Stimulated activated CD4-positive, alpha-beta T cell treated with anti-CD3 and anti-CD28 coated beads, TNF-alpha, amount 100 ng/mL, for 24 hours (primary cell): ENCODE results near the gene MRPL1.
"Not testable (repeated sequence)": the region's sequence is repeated elsewhere in the genome, so short reads cannot be mapped to it uniquely, and the experiment has no call there.

ENCODE experiments used
- DNase-seq, 3 experiments: peaks; one replicate each; pipeline ENCODE4 v3.0.0-alpha.2; 2020; ENCODE audit warnings: low read depth in 3 of 3

MRPL1 gene

DNA sequence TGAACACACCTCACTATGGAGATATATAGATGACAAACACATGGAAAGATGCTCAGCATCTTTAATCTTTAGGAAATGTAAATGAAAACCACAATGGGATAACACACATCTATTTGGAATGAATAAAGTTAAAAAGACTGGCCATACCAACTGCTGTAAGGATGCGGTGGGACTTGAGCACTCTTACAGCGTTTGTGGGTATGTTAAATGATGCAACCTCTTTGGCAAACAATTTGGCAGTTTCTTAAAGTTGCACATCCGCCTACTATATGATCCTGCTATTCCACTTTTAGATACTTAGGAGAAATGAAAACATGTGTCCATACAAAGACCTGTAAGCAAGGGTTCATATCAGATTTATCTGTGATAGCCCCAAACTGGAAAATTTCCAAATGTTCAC lies 50.7 kb downstream of the MRPL1 start:
- no peak for DNase-seq

DNA sequence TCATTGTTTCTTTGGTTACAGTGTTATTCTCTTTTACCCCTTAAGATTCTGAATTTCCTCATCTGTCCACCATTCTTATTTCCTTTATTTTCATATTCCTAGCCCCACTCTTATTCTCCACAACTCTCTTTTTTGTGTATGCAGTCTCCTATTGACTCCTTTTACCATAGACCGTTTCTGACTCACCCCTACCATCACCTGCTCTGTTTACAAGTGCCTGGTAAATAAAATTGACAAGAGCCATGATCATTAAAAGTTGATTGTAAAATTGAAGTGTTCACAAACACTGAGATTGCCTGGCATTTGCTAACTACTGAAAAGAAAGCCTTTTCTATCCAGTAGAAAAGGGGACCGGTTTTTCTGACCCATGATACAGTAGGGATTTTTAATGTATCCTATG lies 54.4 kb downstream of the MRPL1 start:
- DNase-seq, result no peak

DNA sequence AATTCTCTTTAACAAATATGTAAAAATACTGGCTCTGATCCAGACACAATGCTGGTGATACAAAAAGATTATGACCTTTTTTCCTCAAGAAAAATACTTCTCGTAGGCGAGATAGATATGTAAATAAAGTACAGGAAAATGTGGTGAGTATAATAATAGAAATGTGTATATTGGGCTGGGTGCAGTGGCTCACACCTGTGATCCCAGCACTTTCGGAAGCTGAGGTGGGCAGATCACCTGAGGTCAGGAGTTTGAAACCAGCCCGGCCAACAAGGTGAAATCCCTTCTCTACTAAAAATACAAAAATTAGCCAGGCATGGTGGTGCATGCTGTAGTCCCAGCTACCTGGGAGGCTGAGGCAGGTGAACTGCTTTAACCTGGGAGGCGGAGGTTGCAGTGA lies 55.0 kb downstream of the MRPL1 start:
- no peak for DNase-seq

DNA sequence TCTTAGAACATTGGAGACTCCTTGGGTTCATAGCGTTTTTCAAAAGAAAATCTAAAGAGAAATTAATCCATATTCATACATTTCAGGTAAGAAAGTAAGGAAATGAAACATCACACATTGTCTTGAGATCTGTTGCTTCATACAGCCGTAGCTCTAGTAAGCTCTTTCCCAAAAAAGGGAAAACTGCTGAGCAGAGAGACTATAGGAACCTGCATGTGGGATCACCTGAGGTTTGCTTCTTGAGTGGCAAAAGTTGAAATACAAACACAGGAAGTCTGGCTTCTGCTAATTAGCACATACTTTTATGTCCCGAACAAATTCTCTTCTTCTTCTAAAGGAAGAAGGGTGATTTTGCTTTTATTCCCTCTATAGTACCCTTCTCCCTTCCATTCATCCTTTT lies 57.7 kb downstream of the MRPL1 start:
- no peak for DNase-seq

DNA sequence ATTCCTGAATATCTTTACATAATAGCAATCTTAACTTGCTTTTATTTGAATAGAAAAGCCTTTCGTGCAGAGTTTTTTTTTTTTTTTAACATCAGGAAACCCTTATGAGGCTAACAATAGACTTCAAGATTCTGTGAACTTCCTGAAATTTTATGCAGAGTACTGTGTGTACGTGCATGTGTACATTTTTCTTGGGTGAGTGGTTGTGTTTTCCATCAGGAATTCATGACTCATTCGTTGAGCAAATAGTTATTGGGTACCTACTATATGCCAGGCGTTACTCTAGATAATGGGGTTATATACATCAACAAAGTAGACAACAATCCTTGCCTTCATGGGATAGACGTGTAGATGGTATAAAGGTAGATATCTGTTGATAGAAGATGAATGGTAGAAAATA lies 59.1 kb downstream of the MRPL1 start:
- DNase-seq, result no peak

DNA sequence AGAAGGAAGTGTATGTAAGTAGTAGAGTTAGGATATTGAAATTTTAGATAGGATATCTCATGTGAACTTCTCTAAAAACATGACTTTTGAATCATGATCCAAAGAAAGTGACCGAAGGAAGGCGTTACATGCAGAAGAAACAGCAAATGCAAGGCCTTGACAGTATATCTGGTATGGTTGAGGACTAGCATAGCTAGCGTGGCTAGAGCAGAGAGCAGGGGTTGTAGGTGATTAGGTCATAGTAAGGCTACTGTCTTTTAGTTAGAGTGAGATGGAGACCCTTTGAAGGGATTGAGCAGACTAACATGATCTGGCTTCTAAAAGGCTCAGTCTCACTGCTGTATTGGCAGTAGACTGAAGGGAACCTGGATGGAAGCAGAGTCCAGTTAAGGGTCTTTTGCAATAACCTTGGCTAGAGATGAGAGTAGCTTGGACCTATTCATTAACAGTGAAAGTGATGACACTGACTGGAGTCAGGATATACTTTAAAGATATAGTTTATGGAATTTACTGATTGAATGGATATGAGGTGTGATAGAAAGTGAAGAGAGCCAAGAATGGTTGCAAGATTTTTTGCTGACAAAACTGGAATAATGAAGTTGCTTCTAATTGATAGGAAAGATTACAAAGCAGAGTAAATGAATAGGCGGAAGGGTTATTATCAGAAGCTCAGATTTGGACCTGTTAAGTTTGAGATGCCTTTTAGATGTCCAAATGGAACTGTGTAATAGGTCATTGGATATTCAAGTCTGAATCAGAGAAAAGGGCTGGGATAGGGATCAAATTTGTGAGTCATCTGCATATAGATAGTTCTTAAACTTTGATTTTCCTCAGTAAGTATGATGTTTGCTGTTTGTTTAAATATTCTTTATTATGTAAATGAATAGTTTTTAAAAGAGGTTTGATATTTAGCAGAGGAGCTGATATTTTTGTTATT lies 59.8 kb downstream of the MRPL1 start:
- no peak for DNase-seq

DNA sequence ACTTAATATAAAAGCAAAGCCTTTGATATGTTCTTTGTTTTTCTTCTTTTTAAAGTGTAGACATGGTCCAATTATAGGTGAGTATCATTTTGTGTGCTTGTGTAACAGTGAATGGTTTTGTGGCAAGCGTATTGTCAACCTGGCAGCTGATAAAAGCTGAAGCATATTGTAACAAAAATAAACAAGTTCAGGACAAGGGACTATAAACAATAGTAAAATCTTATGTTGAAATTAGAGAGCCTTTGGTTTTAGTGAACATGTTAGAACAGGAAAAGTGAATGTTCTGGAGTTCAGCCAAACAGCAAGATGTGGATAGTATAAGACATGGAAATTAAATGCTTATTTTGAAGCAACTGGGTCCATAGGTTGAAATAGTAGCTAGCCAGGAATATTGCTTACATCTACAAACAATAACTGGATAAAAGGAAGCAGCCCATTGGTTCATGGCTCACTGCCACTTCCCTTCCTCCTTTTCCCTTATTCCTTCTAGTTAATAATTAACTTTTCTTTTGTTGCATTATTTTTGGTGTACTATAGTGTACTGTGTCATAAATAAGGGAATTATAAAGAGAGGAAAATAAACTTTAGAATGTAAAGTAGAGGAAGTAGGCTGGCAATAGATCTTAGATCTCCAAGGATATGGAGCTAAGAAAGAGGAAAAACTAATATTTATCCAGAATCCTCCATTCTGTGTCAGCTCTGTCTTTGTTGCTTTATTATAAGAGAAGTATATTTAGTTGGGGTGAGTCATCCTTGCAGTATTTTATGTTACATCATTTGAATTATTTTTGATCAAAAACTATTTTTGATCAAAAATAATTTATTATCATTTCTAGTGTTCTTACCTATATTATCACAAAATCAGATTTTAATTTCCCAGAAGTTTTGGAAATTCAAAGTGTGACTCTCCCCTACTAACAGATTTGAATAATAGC lies 65.6 kb downstream of the MRPL1 start:
- DNase-seq, result no peak

DNA sequence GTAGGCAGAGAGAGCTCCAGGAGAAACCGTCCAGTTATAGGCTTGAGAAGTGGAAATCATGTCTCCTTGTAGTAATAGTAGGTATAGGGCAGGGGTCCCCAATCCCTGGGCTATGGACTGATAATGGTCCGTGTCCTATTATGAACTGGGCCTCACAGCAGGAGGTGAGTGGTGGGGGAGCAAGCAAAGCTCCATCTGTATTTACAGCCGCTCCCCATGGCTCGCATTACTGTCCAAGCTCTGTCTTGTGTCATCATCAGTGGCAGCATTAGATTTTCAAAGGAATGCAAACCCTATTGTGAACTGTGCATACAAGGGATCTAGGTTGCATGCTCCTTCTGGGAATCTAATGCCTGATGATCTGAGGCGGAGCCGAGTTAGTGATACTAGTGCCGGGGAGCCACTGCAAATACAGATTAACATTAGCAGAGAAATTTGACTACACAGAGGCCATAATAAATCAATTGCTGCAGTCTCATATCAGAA lies 67.6 kb downstream of the MRPL1 start:
- no peak for DNase-seq

DNA sequence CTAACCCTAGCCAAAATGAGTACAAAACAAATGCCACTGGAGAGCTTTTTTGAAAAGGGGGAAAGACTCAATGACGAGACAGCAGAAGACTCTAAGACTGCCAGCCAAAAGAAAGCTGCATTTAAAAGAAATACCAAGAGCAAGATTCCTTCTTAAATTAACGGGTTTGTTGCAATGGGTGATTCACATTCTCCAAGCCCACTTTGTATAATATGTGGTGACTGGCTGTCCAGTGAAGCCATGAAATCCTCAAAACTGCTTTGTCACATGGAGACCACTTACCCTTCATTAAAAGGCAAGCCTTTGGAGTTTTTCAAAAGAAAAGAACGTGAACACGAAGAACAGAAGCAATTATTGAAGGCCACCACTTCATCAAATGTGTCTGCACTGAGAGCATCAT lies 68.2 kb downstream of the MRPL1 start:
- DNase-seq, result no peak

DNA sequence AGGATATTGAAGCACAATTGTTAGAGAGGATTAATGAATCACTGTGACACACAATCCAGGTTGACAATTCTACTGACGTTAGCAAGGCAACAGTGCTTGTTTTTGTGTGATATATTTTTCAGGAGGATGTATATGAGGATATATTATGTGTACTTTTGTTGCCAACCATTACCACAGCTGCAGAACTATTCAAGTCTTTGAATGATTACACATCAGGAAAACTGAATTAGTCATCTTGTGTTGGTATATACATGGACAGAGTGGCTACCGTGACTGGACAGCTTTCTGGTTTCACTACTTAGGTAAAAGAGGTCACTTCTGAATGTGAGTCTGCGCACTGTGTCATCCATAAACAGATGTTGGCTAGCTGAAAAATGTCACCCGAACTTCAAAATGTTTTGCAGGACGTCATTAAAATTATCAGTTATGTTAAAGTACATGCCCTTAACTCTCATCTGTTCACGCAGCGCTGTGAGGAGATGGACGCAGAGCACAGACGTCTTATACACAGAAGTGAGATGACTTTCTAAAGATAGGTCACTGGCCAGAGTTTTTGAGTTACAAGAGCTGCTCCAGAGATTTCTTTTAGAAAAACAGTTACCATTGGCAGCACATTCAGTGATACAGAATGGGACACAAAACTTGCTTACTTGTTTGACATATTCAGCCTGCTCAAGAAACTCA lies 69.0 kb downstream of the MRPL1 start:
- no peak for DNase-seq

DNA sequence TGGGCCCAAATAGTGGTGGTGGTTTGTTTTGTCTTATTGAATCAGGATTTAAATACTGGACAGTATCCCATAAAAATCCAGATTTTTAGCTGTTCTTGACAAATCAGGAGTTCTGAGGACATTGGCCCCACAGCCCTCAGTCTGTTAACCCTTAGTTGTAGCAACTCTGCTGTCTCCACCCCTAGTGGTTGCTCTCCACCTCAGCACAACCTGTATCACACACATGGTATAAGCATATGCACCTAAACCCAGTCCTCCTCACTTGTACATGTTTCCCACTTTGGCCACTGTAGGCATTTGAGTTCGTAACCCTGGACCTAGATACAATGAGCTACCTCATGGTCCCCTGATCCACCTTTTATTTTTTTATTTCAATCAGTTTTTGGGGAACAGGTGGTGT lies 75.9 kb downstream of the MRPL1 start:
- no peak for DNase-seq

DNA sequence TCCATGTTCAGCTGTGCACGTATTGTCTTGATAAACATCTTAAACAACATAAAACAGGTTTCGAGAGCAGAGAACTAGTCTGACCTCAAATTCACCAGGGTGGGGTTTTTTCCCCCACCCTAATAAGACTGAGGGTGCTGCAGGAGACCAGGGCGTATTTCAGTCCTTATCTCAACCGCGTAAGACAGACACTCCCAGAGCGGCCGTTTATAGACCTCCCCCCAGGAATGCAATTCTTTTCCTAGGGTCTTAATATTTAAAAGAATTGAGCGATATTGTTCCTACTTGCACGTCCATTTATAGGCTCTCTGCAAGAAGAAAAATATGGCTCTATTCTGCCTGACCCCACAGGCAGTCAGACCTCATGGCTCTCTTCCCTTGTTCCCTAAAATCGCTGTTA lies 83.3 kb downstream of the MRPL1 start:
- not testable (repeated sequence) for DNase-seq

DNA sequence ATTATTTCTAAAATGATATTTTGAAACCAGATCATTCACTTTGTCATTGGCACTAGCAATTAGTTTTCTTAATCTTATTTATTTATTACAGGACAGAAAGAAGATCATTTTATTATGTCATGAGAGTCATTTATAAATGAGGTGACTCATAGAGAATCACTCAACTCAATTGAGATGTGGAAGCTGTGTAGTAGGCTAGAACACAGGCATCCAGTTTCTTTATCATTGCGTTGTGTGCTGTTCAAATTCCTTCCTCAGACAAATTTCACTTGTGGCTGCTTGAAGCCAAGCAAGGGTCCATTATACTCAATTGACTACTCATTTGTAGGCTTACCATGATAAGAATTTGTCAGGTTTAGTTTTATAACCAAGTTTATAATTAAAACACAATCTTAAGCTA lies 87.6 kb downstream of the MRPL1 start:
- DNase-seq, result no peak

DNA sequence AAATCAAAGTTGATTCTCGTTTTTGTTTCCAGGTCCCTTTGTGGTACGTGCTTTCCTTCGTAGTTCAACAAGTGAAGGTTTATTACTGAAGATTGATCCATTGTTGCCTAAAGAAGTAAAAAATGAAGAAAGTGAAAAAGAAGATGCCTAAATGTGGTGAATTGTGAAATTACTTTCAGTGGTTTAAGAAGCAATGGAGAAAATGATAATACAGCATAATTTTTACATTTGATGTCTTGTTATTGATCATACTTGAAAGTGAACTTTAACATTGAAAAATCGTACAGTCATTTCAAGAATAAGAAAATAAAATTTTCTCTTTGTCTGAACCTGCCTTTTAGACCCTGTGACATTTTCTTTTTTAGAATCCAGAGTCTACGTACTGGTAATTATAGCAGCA lies 89.8 kb downstream of the MRPL1 start:
- no peak for DNase-seq

DNA sequence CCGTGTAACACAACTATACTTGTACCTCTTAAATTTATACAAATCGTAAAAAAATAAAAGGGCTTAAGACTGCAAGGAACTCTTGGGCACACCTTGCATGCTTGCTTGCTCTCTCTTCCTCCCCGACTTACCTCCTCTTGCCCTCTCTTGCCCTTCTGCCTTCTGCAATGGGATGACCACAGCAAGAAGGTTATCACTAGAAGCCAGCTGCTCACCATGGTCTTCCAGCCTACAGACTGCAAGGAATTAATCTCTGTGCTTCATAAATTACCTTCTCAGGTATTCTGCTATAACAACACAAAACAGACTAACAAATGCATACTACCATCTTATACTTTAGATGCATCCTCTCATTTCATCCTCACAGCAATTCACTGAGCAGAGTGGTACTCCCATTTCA lies 92.1 kb downstream of the MRPL1 start:
- no peak for DNase-seq

DNA sequence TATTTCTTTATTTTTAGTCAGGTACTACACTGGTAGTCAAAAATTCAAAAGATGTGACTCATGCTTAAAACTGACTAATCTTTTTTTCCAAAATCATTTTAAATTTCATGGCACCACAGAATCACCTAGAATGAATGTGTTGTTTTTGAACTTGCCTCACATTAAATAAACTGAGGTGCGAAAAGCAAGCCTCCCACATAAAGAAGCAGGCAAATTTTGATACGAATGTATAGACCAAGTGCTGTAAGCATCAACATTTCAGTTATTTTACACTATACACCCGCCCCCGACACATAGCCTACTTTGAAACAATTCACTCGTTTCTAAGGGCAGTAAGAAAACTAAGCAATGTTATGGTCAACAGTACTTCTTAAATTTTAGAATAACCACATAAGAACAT lies 94.3 kb downstream of the MRPL1 start:
- no peak for DNase-seq

DNA sequence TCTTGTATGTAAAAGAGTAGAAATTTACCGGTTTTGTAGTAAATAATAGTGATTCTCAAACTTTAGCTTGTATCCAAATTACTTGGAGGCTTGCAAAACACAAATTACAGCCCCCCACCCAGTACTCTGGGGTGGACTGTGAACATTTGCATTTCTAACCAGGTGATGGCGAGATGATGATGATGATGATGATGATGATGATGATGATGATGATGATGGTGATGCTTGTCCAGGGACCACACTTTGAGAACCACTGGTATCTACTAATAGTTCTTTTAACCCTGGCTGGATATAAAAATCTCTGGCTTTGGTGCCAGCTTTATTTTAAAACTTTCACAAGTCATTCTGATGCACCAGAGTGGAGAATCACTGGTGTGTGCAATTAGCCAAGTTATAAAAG lies 96.3 kb downstream of the MRPL1 start:
- no peak for DNase-seq

DNA sequence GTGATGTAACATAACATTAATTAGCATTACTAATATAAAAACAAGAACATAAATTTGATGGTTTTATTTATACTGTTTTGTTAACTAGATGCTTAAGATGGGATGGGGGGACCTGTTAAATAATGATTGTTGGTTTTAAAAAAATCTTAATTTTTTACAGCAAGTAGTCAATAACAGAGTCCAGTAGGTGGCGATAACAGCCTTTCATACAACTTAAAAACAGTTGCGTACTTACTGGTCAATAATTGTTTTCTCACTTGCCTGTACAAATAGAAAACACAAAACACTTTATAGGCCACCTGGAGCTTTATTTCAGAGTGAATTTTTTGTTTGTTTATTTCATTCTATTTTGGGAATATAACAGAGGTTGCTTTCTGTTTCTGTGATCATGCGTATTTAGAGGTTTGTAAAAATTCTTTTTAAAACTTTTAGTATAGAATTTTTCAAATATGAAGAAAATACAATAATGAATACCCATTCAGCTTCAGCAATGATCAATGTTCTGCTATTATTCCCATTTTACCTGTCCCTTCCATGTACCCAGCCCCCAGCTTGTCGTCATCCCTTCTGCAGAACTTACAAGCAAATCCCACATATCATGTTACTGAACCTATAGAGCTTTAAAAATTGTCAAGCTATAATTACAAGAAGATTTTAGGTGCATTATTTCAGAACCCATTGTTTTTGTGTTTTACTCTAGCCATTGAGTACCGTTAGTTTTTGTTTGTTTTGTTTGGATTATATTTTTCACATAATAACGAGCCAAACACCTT lies 97.1 kb downstream of the MRPL1 start:
- no peak for DNase-seq

DNA sequence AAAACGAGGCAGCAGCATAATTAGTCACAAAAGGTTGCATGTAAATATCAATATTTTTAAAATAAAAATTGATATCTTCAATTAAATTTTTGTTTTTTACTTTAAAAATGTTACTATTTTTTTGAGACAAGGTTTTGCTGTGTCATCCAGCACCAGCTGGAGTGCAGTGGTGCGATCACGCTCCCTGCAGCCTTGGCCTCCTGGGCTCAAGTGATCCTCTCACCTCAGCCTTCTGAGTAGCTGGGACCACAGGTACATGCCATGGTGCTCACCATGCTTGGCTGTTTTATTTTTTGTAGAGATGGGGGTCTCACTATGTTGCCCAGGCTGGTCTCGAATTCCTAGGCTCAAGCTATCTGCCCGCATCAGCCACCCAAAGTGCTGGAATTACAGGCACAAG lies 97.7 kb downstream of the MRPL1 start:
- DNase-seq, result no peak

DNA sequence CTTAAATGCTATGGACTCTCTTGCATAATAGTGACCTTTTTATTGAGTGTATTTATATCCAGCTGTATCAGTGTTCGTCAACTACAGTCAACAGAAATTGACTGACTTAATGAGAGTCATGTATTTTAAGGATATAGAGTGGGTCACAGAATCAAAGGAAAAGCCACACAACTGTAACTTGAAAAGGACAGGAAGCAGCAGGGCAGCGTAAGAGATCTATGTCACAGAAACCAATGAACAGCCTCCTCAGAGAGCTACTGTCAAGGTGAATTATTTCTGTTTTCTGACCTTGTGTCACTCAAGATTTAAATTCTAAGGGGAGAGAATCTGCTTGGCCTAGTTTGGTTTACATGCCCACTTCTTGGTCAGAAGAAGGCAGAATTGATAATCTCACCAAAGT lies 100.4 kb downstream of the MRPL1 start:
- DNase-seq, result no peak

DNA sequence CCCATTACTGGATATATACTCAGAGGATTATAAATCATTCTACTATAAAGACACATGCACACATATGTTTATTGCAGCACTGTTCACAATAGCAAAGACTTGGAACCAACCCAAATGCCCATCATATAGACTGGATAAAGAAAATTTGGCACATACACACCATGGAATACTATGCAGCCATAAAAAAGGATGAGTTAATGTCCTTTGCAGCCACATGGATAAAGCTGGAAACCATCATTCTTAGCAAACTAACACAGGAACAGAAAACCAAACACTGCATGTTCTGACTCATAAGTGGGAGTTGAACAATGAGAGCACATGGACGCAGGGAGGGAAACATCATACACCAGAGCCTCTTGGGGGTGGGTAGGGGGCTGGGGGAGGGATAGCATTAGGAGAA lies 111.0 kb downstream of the MRPL1 start:
- DNase-seq, result not testable (repeated sequence)
